Measurements from ENCODE around the gene CHD5.

CHD5 gene

GRCh38 chr1:6118415-6118814, 61.7 kb downstream of the CHD5 start:
- Mint-ChIP-seq H3K36me3 (ENCODE audit: low read depth) (no peaks in the 10 kb centered on the region), H3K4me3 (no peak overlapping the region), H3K9me3 (peaks cover 12% of the 10 kb centered on the region), H3K4me1 (no peaks in the 10 kb centered on the region), H3K27ac (no peak overlapping the region), H3K27me3 (ENCODE audit: low read depth) (peaks cover 11% of the 10 kb centered on the region)
- no peak for TF ChIP-seq CTCF (IDR thresholded peaks at IDR 0.05; ENCODE audit: unreplicated experiment in 3 of 3)

GRCh38 chr1:6117624-6118023, 62.5 kb downstream of the CHD5 start:
- no peak overlapping the region for H3K27ac Mint-ChIP-seq
- peaks cover 10% of the 10 kb centered on the region for H3K27me3 Mint-ChIP-seq (ENCODE audit: low read depth)
- TF ChIP-seq CTCF (IDR thresholded peaks at IDR 0.05; ENCODE audit: unreplicated experiment in 3 of 3): no peak
- H3K4me1 Mint-ChIP-seq: no peaks in the 10 kb centered on the region
- no peak overlapping the region for H3K4me3 Mint-ChIP-seq
- H3K36me3 Mint-ChIP-seq (ENCODE audit: low read depth): no peaks in the 10 kb centered on the region
- H3K9me3 Mint-ChIP-seq: peaks cover 12% of the 10 kb centered on the region

GRCh38 chr1:6117064-6117463, 63.1 kb downstream of the CHD5 start:
- H3K4me1 Mint-ChIP-seq: no peaks in the 10 kb centered on the region
- H3K9me3 Mint-ChIP-seq: peaks cover 12% of the 10 kb centered on the region
- no peaks in the 10 kb centered on the region for H3K36me3 Mint-ChIP-seq (ENCODE audit: low read depth)
- H3K27ac Mint-ChIP-seq: no peak overlapping the region
- TF ChIP-seq CTCF (IDR thresholded peaks at IDR 0.05; ENCODE audit: unreplicated experiment in 3 of 3): no peak
- H3K4me3 Mint-ChIP-seq: no peak overlapping the region
- peaks cover 6% of the 10 kb centered on the region for H3K27me3 Mint-ChIP-seq (ENCODE audit: low read depth)

GRCh38 chr1:6116137-6116536, 64.0 kb downstream of the CHD5 start:
- Mint-ChIP-seq H3K36me3 (ENCODE audit: low read depth) (no peaks in the 10 kb centered on the region), H3K4me3 (no peak overlapping the region), H3K9me3 (peaks cover 12% of the 10 kb centered on the region), H3K4me1 (no peaks in the 10 kb centered on the region), H3K27me3 (ENCODE audit: low read depth) (peaks cover 14% of the 10 kb centered on the region), H3K27ac (no peak overlapping the region)
- TF ChIP-seq CTCF (IDR thresholded peaks at IDR 0.05; ENCODE audit: unreplicated experiment in 3 of 3): no peak

- TF ChIP-seq CTCF (IDR thresholded peaks at IDR 0.05; ENCODE audit: unreplicated experiment in 3 of 3): no peak
- Mint-ChIP-seq H3K36me3 (ENCODE audit: low read depth) (no peaks in the 10 kb centered on the region), H3K4me3 (no peak overlapping the region), H3K9me3 (peaks cover 12% of the 10 kb centered on the region), H3K27ac (no peak overlapping the region), H3K27me3 (ENCODE audit: low read depth) (peaks cover 26% of the 10 kb centered on the region), H3K4me1 (no peaks in the 10 kb centered on the region)
Measured at GRCh38 chr1:6113745-6114144, 66.4 kb downstream of the CHD5 start.

- no peak for TF ChIP-seq CTCF (IDR thresholded peaks at IDR 0.05; ENCODE audit: unreplicated experiment in 3 of 3)
- Mint-ChIP-seq H3K27ac (no peak overlapping the region), H3K4me3 (no peak overlapping the region), H3K4me1 (no peaks in the 10 kb centered on the region), H3K36me3 (ENCODE audit: low read depth) (no peaks in the 10 kb centered on the region), H3K27me3 (ENCODE audit: low read depth) (peaks cover 33% of the 10 kb centered on the region), H3K9me3 (peaks cover 12% of the 10 kb centered on the region)
Measured at GRCh38 chr1:6113116-6113515, 67.0 kb downstream of the CHD5 start.

Data from nephron (organoid).